Sigmoid colon (tissue), 4 donors: Measurements from ENCODE around the gene MPO.

ENCODE experiments used
- POLR2A ChIP-seq, 2 donors: fragments of 450-650 bp; IDR thresholded peaks; one replicate each; pipeline ENCODE4 v1.6.1; 2016; ENCODE audit warnings: antibody characterized with exemption in 2 of 2, mild to moderate bottlenecking in 2 of 2, moderate library complexity in 2 of 2
- POLR2AphosphoS5 ChIP-seq, 4 donors: sonication (generic); formaldehyde crosslinking; IDR thresholded peaks; one replicate each; pipeline ENCODE4 v1.6.1; 2017; ENCODE audit warnings: antibody characterized with exemption in 4 of 4
- TF ChIP-seq, protein P1 (sequence below), 4 experiments: fragments of 450-650 bp in 3 of 4; fragments of 200-600 bp in 1 of 4; IDR thresholded peaks; one replicate each; pipeline ENCODE4 v1.5.1; 2016 to 2019; ENCODE audit warnings: antibody characterized with exemption in 4 of 4, mild to moderate bottlenecking in 3 of 4, moderate library complexity in 2 of 4

DNA sequence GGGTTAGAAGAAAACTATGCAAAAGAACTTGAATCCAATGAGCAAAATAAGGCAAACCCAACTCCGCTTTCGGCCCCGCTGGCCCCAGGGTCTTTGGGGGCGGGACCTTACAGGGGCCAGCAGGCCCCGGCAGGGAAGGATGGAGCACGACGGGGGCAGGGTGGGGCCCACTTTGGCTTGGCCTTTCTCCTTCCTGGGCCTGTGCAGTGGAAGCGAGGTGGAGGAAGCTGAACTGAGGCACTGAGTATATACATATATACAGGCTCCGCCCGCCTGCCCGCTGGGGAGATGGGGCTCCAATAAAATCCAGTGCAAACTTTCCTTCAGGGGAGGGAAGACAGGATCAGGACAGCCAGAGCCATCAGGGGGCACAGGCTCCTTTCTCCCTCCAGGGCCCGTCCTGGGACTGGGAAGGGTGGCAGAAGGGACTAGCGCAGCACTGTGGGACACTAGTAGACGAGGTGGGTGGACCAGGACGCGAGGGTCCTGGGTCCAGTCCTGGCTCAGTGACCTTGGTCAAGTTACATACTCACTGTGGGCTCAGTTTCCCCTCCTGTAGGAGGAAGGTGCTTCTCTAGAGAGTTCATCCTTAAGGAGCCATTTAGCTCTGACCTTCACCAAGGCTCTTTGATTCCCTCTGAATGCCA lies 20.9 kb upstream of the MPO start:
- TF ChIP-seq POLR2A (IDR thresholded peaks at IDR 0.05) (no peak), POLR2AphosphoS5 (IDR thresholded peaks at IDR 0.05) (no peak)
- TF ChIP-seq, protein P1, sequence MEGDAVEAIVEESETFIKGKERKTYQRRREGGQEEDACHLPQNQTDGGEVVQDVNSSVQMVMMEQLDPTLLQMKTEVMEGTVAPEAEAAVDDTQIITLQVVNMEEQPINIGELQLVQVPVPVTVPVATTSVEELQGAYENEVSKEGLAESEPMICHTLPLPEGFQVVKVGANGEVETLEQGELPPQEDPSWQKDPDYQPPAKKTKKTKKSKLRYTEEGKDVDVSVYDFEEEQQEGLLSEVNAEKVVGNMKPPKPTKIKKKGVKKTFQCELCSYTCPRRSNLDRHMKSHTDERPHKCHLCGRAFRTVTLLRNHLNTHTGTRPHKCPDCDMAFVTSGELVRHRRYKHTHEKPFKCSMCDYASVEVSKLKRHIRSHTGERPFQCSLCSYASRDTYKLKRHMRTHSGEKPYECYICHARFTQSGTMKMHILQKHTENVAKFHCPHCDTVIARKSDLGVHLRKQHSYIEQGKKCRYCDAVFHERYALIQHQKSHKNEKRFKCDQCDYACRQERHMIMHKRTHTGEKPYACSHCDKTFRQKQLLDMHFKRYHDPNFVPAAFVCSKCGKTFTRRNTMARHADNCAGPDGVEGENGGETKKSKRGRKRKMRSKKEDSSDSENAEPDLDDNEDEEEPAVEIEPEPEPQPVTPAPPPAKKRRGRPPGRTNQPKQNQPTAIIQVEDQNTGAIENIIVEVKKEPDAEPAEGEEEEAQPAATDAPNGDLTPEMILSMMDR (IDR thresholded peaks at IDR 0.05) = no peak
